Keratinocyte (primary cell): ENCODE data around the gene ASPSCR1. TPM values are rescaled to one million over a fixed set of nuclear protein-coding genes. Genes with fewer than 3 reads are reported as not detected.

Experiments
- DNase-seq: peaks from one replicate; pipeline ENCODE4 v3.0.0-alpha.2; 2011; ENCODE audit warnings: low read depth, missing footprints, low spot score
- FAIRE-seq: peaks from 2 replicates; lab custom pipeline; 2011; peaks lifted over from hg19 to GRCh38; lab: Jason Lieb, UNC
- H2AFZ ChIP-seq: 2 replicates; pipeline ENCODE4 v1.6.0; 2012; ENCODE audit warnings: low read length, control low read depth, inconsistent platforms; ENCODE audit not compliant: control insufficient read depth
- H3K27ac ChIP-seq: 2 replicates; pipeline ENCODE4 v1.5.1; 2011; ENCODE audit warnings: low read length; ENCODE audit not compliant: control insufficient read depth, insufficient read depth
- H3K27me3 ChIP-seq: 3 replicates; pipeline ENCODE4 v1.6.0; 2011; ENCODE audit warnings: low read length; ENCODE audit not compliant: control insufficient read depth, insufficient read depth; ENCODE audit errors: extremely low read depth
- H3K36me3 ChIP-seq, 2 experiments: 2 replicates in 1 of 2; 3 replicates in 1 of 2; pipeline ENCODE4 v1.5.1; 2011; ENCODE audit warnings: low read length in 2 of 2, mild to moderate bottlenecking in 1 of 2; ENCODE audit not compliant: control insufficient read depth in 2 of 2, insufficient read depth in 2 of 2; ENCODE audit errors: extremely low read depth in 1 of 2
- H3K4me1 ChIP-seq: 3 replicates; pipeline ENCODE4 v1.5.1; 2011; ENCODE audit warnings: low read length; ENCODE audit not compliant: control insufficient read depth, insufficient read depth; ENCODE audit errors: extremely low read depth
- H3K4me2 ChIP-seq: 3 replicates; pipeline ENCODE4 v1.6.0; 2011; ENCODE audit warnings: low read depth, low read length; ENCODE audit not compliant: control insufficient read depth, insufficient read depth; ENCODE audit errors: extremely low read depth
- H3K4me3 ChIP-seq, 3 experiments: fragments of 200-600 bp in 1 of 3; sonication (generic) in 1 of 3; 2 replicates in 2 of 3; 3 replicates in 1 of 3; pipeline ENCODE4 v1.5.1; 2011 to 2016; ENCODE audit warnings: low read length in 3 of 3, mild to moderate bottlenecking in 3 of 3, control low read depth in 2 of 3, inconsistent platforms in 1 of 3, low read depth in 1 of 3, mixed read lengths in 1 of 3, mixed run types in 1 of 3, moderate library complexity in 1 of 3; ENCODE audit not compliant: control insufficient read depth in 2 of 3, insufficient read depth in 2 of 3; ENCODE audit errors: extremely low read depth in 1 of 3
- H3K79me2 ChIP-seq: 2 replicates; pipeline ENCODE4 v1.6.0; 2012; ENCODE audit warnings: low read length; ENCODE audit not compliant: control insufficient read depth, insufficient read depth
- H3K9ac ChIP-seq: 3 replicates; pipeline ENCODE4 v1.6.0; 2011; ENCODE audit warnings: low read length; ENCODE audit not compliant: control insufficient read depth, insufficient read depth; ENCODE audit errors: extremely low read depth
- H3K9me1 ChIP-seq: 3 replicates; pipeline ENCODE4 v1.6.0; 2011; ENCODE audit warnings: low read length; ENCODE audit not compliant: control insufficient read depth, insufficient read depth; ENCODE audit errors: extremely low read depth
- H3K9me3 ChIP-seq: 2 replicates; pipeline ENCODE4 v1.5.1; 2012; ENCODE audit warnings: low read depth, low read length; ENCODE audit not compliant: control insufficient read depth
- H4K20me1 ChIP-seq: 3 replicates; pipeline ENCODE4 v1.6.0; 2011; ENCODE audit warnings: low read length; ENCODE audit not compliant: control insufficient read depth, insufficient read depth; ENCODE audit errors: extremely low read depth
- CTCF ChIP-seq, 3 experiments: IDR thresholded peaks in 1 of 3; conservative IDR thresholded peaks in 1 of 3; optimal IDR thresholded peaks in 1 of 3; 2 replicates in 2 of 3; 3 replicates in 1 of 3; pipeline versions ENCODE3 to v1.5.1; 2011; ENCODE audit warnings: low read length in 3 of 3, mild to moderate bottlenecking in 3 of 3, moderate library complexity in 2 of 3, control low read depth in 1 of 3, inconsistent platforms in 1 of 3; ENCODE audit not compliant: insufficient read depth in 2 of 3; ENCODE audit errors: extremely low read depth in 1 of 3
- EZH2 ChIP-seq: IDR thresholded peaks from one replicate; pipeline ENCODE4 v1.6.1; 2012; ENCODE audit warnings: inconsistent platforms, mild to moderate bottlenecking, low read length, moderate library complexity
- dilution Hi-C: fragments of 300-500 bp; cut with MboI; formaldehyde crosslinking; loops from one replicate; pipeline ENCODE4 v1.7.0; 2020; ENCODE audit warnings: low sequenced_read_pairs; ENCODE audit not compliant: extremely low pct_ligation_motif_present
- polyA plus RNA-seq, 5 experiments: library from polyadenylated mRNA; depleted of rRNA in 3 of 5; stranded (reverse) in 3 of 5; stranded (forward) in 1 of 5; unstranded in 1 of 5; fragments of >200 nt; gene quantifications; 1 replicate in 1 of 5; 2 replicates in 3 of 5; 3 replicates in 1 of 5; pipeline versions ENCODE4 v1.2.1 to v1.2.3, GENCODE V29; 2011 to 2012; ENCODE audit warnings: missing spikeins in 2 of 5, low read depth in 1 of 5, low replicate concordance in 1 of 5

ASPSCR1 gene
- polyA plus RNA-seq, 1 donor (not counting 4 experiments of a cell fraction or from before 2014, with no cell fraction given) = 5.2 TPM

- no peak for FAIRE-seq
- Histone ChIP-seq H2AFZ (no peak overlapping the region), H3K36me3 (no peaks in the 10 kb centered on the region), H3K9ac (no peak overlapping the region), H3K79me2 (no peaks in the 10 kb centered on the region), H3K9me3 (no peaks in the 10 kb centered on the region), H3K27me3 (no peaks in the 10 kb centered on the region), H3K4me1 (peaks cover 9% of the 10 kb centered on the region), H3K27ac (no peak overlapping the region), H3K9me1 (peaks cover 2% of the 10 kb centered on the region), H4K20me1 (no peaks in the 10 kb centered on the region), H3K4me2 (no peak overlapping the region), H3K4me3 (no peak overlapping the region)
- no peak for DNase-seq
- no peak for TF ChIP-seq EZH2
- no peak for TF ChIP-seq CTCF (optimal IDR thresholded peaks at IDR 0.05 in 1 of 3, IDR thresholded peaks at IDR 0.05 in 1 of 3, conservative IDR thresholded peaks at IDR 0.05 in 1 of 3; ENCODE audit: extremely low read depth in 1 of 3, insufficient read depth in 2 of 3, low read length in 3 of 3)
- dilution Hi-C loops = no loop called here
Measured at GRCh38 chr17:81998691-81999438, 21.4 kb downstream of the ASPSCR1 start.

GRCh38 chr17:81999587-81999975, 22.2 kb downstream of the ASPSCR1 start:
- no peak overlapping the region for H3K27ac ChIP-seq

More at GRCh38 chr17:81999587-81999975, 22.2 kb downstream of the ASPSCR1 start:
- dilution Hi-C loops = no loop called here
- Histone ChIP-seq H3K79me2 (no peaks in the 10 kb centered on the region), H3K9me1 (peaks cover 2% of the 10 kb centered on the region), H2AFZ (no peak overlapping the region), H3K4me2 (no peak overlapping the region), H3K27me3 (no peaks in the 10 kb centered on the region), H3K9me3 (no peaks in the 10 kb centered on the region), H4K20me1 (no peaks in the 10 kb centered on the region), H3K9ac (no peak overlapping the region), H3K4me1 (peaks cover 16% of the 10 kb centered on the region), H3K4me3 (no peak overlapping the region), H3K36me3 (no peaks in the 10 kb centered on the region)
- no peak for FAIRE-seq
- TF ChIP-seq CTCF (optimal IDR thresholded peaks at IDR 0.05 in 1 of 3, IDR thresholded peaks at IDR 0.05 in 1 of 3, conservative IDR thresholded peaks at IDR 0.05 in 1 of 3; ENCODE audit: extremely low read depth in 1 of 3, insufficient read depth in 2 of 3, low read length in 3 of 3) = no peak
- TF ChIP-seq EZH2 = no peak
- no peak for DNase-seq
